WTC11 (cell line): Measurements from ENCODE around the gene SCGB3A2. TPM values are rescaled to one million over a fixed set of nuclear protein-coding genes. Genes with fewer than 3 reads are reported as not detected.

Source experiments
- ATAC-seq: fragments of 200-7000 bp; cut with Tn5 transposase; 2 replicates; pipeline ENCODE4 v1.10.0; 2021; ENCODE audit warnings: mild to moderate bottlenecking, moderate library complexity
- CTCF ChIA-PET: fragments of 300-600 bp; sonication (Branson Sonifier 250); formaldehyde crosslinking; loops from one replicate; lab custom pipeline; 2021; ENCODE audit warnings: antibody characterized with exemption; lab: Charles Lee
- POLR2A ChIA-PET: fragments of 350-600 bp; sonication (Branson Sonifier 250); formaldehyde crosslinking; loops from one replicate; lab custom pipeline; 2021; ENCODE audit warnings: antibody characterized with exemption; lab: Charles Lee
- DNase-seq: peaks from one replicate; pipeline ENCODE4 v3.0.0; 2021; ENCODE audit warnings: low spot score
- H3K27ac Mint-ChIP-seq: 2 replicates; pipeline ENCODE4 v1.8.0; 2021; ENCODE audit warnings: mixed read lengths
- H3K27me3 Mint-ChIP-seq: 2 replicates; pipeline ENCODE4 v1.8.0; 2021; ENCODE audit warnings: low read depth, mild to moderate bottlenecking, moderate library complexity, mixed read lengths
- H3K36me3 Mint-ChIP-seq: 2 replicates; pipeline ENCODE4 v1.8.0; 2021; ENCODE audit warnings: mixed read lengths
- H3K4me1 Mint-ChIP-seq: 2 replicates; pipeline ENCODE4 v1.8.0; 2022; ENCODE audit warnings: mixed read lengths
- H3K4me3 Mint-ChIP-seq: 2 replicates; pipeline ENCODE4 v1.8.0; 2021; ENCODE audit warnings: mild to moderate bottlenecking, moderate library complexity, mixed read lengths
- H3K9me3 Mint-ChIP-seq: 2 replicates; pipeline ENCODE4 v1.8.0; 2021; ENCODE audit warnings: mixed read lengths
- CBFB ChIP-seq: sonication (generic); formaldehyde crosslinking; IDR thresholded peaks from 2 replicates; pipeline ENCODE4 v1.8.1; 2022; ENCODE audit warnings: mild to moderate bottlenecking, low read depth, missing genetic modification reagents
- FOXJ3 ChIP-seq: sonication (generic); formaldehyde crosslinking; IDR thresholded peaks from 2 replicates; pipeline ENCODE4 v1.9.0; 2021; ENCODE audit warnings: missing genetic modification reagents, mild to moderate bottlenecking, borderline replicate concordance
- GTF2I ChIP-seq: fragments of 250-450 bp; sonication (Bioruptor Pico); conservative IDR thresholded peaks from 2 replicates; pipeline ENCODE4 v1.4.0; 2021; ENCODE audit warnings: mild to moderate bottlenecking
- MYBL2 ChIP-seq: sonication (generic); formaldehyde crosslinking; IDR thresholded peaks from 2 replicates; pipeline ENCODE4 v1.8.1; 2023; ENCODE audit warnings: mild to moderate bottlenecking, moderate library complexity, missing genetic modification reagents
- NR2C2 ChIP-seq: sonication (generic); formaldehyde crosslinking; IDR thresholded peaks from 2 replicates; pipeline ENCODE4 v1.8.0; 2022; ENCODE audit warnings: mild to moderate bottlenecking, missing genetic modification reagents
- PRRX2 ChIP-seq: fragments of 250-450 bp; sonication (Bioruptor Pico); IDR thresholded peaks from 2 replicates; pipeline ENCODE4 v1.8.0; 2021; ENCODE audit warnings: mild to moderate bottlenecking
- RELA ChIP-seq: sonication (generic); formaldehyde crosslinking; IDR thresholded peaks from 2 replicates; pipeline ENCODE4 v1.8.1; 2022; ENCODE audit warnings: missing genetic modification reagents, mild to moderate bottlenecking, borderline replicate concordance
- RORB ChIP-seq: fragments of 250-450 bp; sonication (Bioruptor Pico); IDR thresholded peaks from 2 replicates; pipeline ENCODE4 v1.9.0; 2021; ENCODE audit warnings: mild to moderate bottlenecking
- SMAD3 ChIP-seq: sonication (generic); formaldehyde crosslinking; IDR thresholded peaks from 2 replicates; pipeline ENCODE4 v1.8.0; 2022; ENCODE audit warnings: missing genetic modification reagents, mild to moderate bottlenecking, borderline replicate concordance
- SMAD4 ChIP-seq: sonication (generic); formaldehyde crosslinking; IDR thresholded peaks from 2 replicates; pipeline ENCODE4 v1.8.0; 2022; ENCODE audit warnings: mild to moderate bottlenecking, missing genetic modification reagents
- TCF7 ChIP-seq: sonication (generic); formaldehyde crosslinking; IDR thresholded peaks from 2 replicates; pipeline ENCODE4 v1.8.0; 2022; ENCODE audit warnings: mild to moderate bottlenecking, low read depth, missing genetic modification reagents, moderate library complexity
- TEAD1 ChIP-seq: sonication (generic); formaldehyde crosslinking; IDR thresholded peaks from 2 replicates; pipeline ENCODE4 v1.8.0; 2022; ENCODE audit warnings: mild to moderate bottlenecking, missing genetic modification reagents
- ZBTB43 ChIP-seq: sonication (generic); formaldehyde crosslinking; IDR thresholded peaks from 2 replicates; pipeline ENCODE4 v1.8.1; 2023; ENCODE audit warnings: mild to moderate bottlenecking, missing genetic modification reagents
- ZMAT4 ChIP-seq: fragments of 250-450 bp; sonication (Bioruptor Pico); IDR thresholded peaks from 2 replicates; pipeline ENCODE4 v1.9.0; 2021; ENCODE audit warnings: mild to moderate bottlenecking
- ZNF121 ChIP-seq: sonication (generic); formaldehyde crosslinking; IDR thresholded peaks from 2 replicates; pipeline ENCODE4 v1.8.0; 2023; ENCODE audit warnings: missing genetic modification reagents
- ZNF219 ChIP-seq: sonication (generic); formaldehyde crosslinking; IDR thresholded peaks from 2 replicates; pipeline ENCODE4 v1.8.0; 2023; ENCODE audit warnings: missing genetic modification reagents, mild to moderate bottlenecking, borderline replicate concordance
- ZNF423 ChIP-seq: fragments of 250-450 bp; sonication (Bioruptor Pico); IDR thresholded peaks from 2 replicates; pipeline ENCODE4 v2.1.2; 2022; ENCODE audit warnings: mild to moderate bottlenecking, moderate library complexity
- total RNA-seq: library from RNA; stranded (reverse); gene quantifications from 3 replicates; pipeline ENCODE4 v1.2.3, GENCODE V29; 2021
- TF ChIP-seq, protein P1 (sequence below): fragments of 250-450 bp; sonication (Bioruptor Pico); IDR thresholded peaks from 2 replicates; pipeline ENCODE4 v1.9.0; 2021; ENCODE audit warnings: moderate library complexity, mild to moderate bottlenecking, inconsistent platforms, borderline replicate concordance
- TF ChIP-seq, protein P2 (sequence below): sonication (generic); formaldehyde crosslinking; IDR thresholded peaks from 2 replicates; pipeline ENCODE4 v1.8.1; 2023; ENCODE audit warnings: mild to moderate bottlenecking, missing genetic modification reagents
- TF ChIP-seq, protein P3 (sequence below): sonication (generic); formaldehyde crosslinking; IDR thresholded peaks from 2 replicates; pipeline ENCODE4 v1.8.1; 2022; ENCODE audit warnings: mild to moderate bottlenecking, missing genetic modification reagents, moderate library complexity, borderline replicate concordance
- TF ChIP-seq, protein P4 (sequence below): sonication (generic); formaldehyde crosslinking; IDR thresholded peaks from 2 replicates; pipeline ENCODE4 v1.8.1; 2022; ENCODE audit warnings: low read depth, missing genetic modification reagents, borderline replicate concordance

Gene SCGB3A2
- total RNA-seq, 1 experiment from 2014 or later: 79.1 TPM

GRCh38 chr5:147874910-147875367 lies 3.6 kb upstream of the SCGB3A2 start (continued):
- peak; percentile 87 for TF ChIP-seq PRRX2
- TF ChIP-seq MYBL2 (CRISPR knock-in tag): no peak

- Mint-ChIP-seq H3K27me3 (no peaks in the 10 kb centered on the region), H3K36me3 (peaks cover 34% of the 10 kb centered on the region), H3K4me3 (peak overlapping the region; percentile 26; the same call in 1 of the 2 replicates), H3K4me1 (peaks cover 70% of the 10 kb centered on the region), H3K9me3 (no peaks in the 10 kb centered on the region), H3K27ac (peak overlapping the region; percentile 98)
- TF ChIP-seq, protein P1, sequence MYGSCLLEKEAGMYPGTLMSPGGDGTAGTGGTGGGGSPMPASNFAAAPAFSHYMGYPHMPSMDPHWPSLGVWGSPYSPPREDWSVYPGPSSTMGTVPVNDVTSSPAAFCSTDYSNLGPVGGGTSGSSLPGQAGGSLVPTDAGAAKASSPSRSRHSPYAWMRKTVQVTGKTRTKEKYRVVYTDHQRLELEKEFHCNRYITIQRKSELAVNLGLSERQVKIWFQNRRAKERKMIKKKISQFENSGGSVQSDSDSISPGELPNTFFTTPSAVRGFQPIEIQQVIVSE: no peak
- TF ChIP-seq ZMAT4 (CRISPR knock-in tag) (no peak), TEAD1 (no peak), ZNF121 (CRISPR knock-in tag) (peak; percentile 99), NR2C2 (CRISPR knock-in tag) (no peak), ZNF219 (CRISPR knock-in tag) (no peak), SMAD3 (CRISPR knock-in tag) (no peak)
- ATAC-seq: no peak
- no peak for DNase-seq
- ChIA-PET POLR2A (interaction anchor here (1.3 kb wide), 1 partner anchor 11 kb away, joined by 3 read pairs; no protein-coding TSS in a partner anchor), CTCF (no interaction called here)
Measured at GRCh38 chr5:147876141-147876540, 2.4 kb upstream of the SCGB3A2 start.

- ChIA-PET POLR2A (no interaction called here), CTCF (no interaction called here)
- H3K4me1 Mint-ChIP-seq: peaks cover 68% of the 10 kb centered on the region
- no peak for DNase-seq
- peaks cover 33% of the 10 kb centered on the region for H3K36me3 Mint-ChIP-seq
- no peak overlapping the region for H3K4me3 Mint-ChIP-seq
- peak overlapping the region; percentile 98 for H3K27ac Mint-ChIP-seq
- no peaks in the 10 kb centered on the region for H3K27me3 Mint-ChIP-seq
- ATAC-seq: no peak
- H3K9me3 Mint-ChIP-seq: no peaks in the 10 kb centered on the region
- TF ChIP-seq TEAD1 (no peak), TCF7 (CRISPR knock-in tag) (no peak), ZNF423 (no peak), CBFB (no peak), FOXJ3 (CRISPR knock-in tag) (no peak)
Measured at GRCh38 chr5:147876626-147877025, 1.9 kb upstream of the SCGB3A2 start.

DNA sequence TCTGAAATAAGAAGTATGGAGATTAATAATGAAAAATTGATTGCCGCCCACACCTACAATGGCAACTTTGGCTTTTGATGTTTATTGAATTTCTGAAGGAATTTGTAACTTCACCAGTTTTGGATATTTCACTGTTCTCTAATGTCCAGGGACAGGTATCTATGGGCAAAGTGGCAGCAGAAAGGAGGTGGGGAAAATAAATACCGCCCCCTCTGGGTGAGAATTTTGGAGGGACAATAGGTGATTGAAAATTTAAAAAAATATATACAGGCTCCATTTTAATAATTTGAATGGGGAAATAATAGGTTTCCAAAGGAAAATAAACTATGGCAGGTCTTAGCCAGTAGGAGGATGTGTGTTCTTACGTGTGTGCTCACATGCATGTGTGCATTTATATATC lies 1.3 kb downstream of the SCGB3A2 start:
- Mint-ChIP-seq H3K27ac (no peak overlapping the region), H3K9me3 (no peaks in the 10 kb centered on the region), H3K27me3 (no peaks in the 10 kb centered on the region), H3K36me3 (peaks cover 9% of the 10 kb centered on the region), H3K4me1 (peaks cover 76% of the 10 kb centered on the region), H3K4me3 (no peak overlapping the region)
- no peak for ATAC-seq
- TF ChIP-seq RELA (CRISPR knock-in tag) (no peak), SMAD4 (CRISPR knock-in tag) (no peak), PRRX2 (no peak), ZBTB43 (CRISPR knock-in tag) (no peak), TEAD1 (no peak), RORB (CRISPR knock-in tag) (no peak), FOXJ3 (CRISPR knock-in tag) (no peak), GTF2I (no peak)
- TF ChIP-seq, protein P2, sequence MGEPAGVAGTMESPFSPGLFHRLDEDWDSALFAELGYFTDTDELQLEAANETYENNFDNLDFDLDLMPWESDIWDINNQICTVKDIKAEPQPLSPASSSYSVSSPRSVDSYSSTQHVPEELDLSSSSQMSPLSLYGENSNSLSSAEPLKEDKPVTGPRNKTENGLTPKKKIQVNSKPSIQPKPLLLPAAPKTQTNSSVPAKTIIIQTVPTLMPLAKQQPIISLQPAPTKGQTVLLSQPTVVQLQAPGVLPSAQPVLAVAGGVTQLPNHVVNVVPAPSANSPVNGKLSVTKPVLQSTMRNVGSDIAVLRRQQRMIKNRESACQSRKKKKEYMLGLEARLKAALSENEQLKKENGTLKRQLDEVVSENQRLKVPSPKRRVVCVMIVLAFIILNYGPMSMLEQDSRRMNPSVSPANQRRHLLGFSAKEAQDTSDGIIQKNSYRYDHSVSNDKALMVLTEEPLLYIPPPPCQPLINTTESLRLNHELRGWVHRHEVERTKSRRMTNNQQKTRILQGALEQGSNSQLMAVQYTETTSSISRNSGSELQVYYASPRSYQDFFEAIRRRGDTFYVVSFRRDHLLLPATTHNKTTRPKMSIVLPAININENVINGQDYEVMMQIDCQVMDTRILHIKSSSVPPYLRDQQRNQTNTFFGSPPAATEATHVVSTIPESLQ (CRISPR knock-in tag): no peak
- TF ChIP-seq, protein P3, sequence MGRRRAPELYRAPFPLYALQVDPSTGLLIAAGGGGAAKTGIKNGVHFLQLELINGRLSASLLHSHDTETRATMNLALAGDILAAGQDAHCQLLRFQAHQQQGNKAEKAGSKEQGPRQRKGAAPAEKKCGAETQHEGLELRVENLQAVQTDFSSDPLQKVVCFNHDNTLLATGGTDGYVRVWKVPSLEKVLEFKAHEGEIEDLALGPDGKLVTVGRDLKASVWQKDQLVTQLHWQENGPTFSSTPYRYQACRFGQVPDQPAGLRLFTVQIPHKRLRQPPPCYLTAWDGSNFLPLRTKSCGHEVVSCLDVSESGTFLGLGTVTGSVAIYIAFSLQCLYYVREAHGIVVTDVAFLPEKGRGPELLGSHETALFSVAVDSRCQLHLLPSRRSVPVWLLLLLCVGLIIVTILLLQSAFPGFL (CRISPR knock-in tag): no peak
- TF ChIP-seq, protein P4, sequence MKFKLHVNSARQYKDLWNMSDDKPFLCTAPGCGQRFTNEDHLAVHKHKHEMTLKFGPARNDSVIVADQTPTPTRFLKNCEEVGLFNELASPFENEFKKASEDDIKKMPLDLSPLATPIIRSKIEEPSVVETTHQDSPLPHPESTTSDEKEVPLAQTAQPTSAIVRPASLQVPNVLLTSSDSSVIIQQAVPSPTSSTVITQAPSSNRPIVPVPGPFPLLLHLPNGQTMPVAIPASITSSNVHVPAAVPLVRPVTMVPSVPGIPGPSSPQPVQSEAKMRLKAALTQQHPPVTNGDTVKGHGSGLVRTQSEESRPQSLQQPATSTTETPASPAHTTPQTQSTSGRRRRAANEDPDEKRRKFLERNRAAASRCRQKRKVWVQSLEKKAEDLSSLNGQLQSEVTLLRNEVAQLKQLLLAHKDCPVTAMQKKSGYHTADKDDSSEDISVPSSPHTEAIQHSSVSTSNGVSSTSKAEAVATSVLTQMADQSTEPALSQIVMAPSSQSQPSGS (CRISPR knock-in tag): no peak
- ChIA-PET CTCF (no interaction called here), POLR2A (no interaction called here)
- DNase-seq: no peak
